ENCODE data around the gene MPP2.

The MPP2 gene

GRCh38 chr17:43890240-43890639 is 17.1 kb downstream of the MPP2 start:
- no peak for TF ChIP-seq ZFX (IDR thresholded peaks at IDR 0.05; ENCODE audit: borderline replicate concordance)
- TF ChIP-seq, protein P1, sequence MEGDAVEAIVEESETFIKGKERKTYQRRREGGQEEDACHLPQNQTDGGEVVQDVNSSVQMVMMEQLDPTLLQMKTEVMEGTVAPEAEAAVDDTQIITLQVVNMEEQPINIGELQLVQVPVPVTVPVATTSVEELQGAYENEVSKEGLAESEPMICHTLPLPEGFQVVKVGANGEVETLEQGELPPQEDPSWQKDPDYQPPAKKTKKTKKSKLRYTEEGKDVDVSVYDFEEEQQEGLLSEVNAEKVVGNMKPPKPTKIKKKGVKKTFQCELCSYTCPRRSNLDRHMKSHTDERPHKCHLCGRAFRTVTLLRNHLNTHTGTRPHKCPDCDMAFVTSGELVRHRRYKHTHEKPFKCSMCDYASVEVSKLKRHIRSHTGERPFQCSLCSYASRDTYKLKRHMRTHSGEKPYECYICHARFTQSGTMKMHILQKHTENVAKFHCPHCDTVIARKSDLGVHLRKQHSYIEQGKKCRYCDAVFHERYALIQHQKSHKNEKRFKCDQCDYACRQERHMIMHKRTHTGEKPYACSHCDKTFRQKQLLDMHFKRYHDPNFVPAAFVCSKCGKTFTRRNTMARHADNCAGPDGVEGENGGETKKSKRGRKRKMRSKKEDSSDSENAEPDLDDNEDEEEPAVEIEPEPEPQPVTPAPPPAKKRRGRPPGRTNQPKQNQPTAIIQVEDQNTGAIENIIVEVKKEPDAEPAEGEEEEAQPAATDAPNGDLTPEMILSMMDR (IDR thresholded peaks at IDR 0.05), result no peak
- H3K27ac ChIP-seq, result no peak overlapping the region

GRCh38 chr17:43888548-43888947 is 18.8 kb downstream of the MPP2 start:
- TF ChIP-seq ZFX (IDR thresholded peaks at IDR 0.05; ENCODE audit: borderline replicate concordance), result no peak
- TF ChIP-seq, protein P1 (IDR thresholded peaks at IDR 0.05), result no peak
- no peak overlapping the region for H3K27ac ChIP-seq

GRCh38 chr17:43882761-43883415 is 24.4 kb downstream of the MPP2 start:
- H3K27ac ChIP-seq, result no peak overlapping the region
- no peak for TF ChIP-seq ZFX (IDR thresholded peaks at IDR 0.05; ENCODE audit: borderline replicate concordance)
- TF ChIP-seq, protein P1 (IDR thresholded peaks at IDR 0.05), result no peak

DNA sequence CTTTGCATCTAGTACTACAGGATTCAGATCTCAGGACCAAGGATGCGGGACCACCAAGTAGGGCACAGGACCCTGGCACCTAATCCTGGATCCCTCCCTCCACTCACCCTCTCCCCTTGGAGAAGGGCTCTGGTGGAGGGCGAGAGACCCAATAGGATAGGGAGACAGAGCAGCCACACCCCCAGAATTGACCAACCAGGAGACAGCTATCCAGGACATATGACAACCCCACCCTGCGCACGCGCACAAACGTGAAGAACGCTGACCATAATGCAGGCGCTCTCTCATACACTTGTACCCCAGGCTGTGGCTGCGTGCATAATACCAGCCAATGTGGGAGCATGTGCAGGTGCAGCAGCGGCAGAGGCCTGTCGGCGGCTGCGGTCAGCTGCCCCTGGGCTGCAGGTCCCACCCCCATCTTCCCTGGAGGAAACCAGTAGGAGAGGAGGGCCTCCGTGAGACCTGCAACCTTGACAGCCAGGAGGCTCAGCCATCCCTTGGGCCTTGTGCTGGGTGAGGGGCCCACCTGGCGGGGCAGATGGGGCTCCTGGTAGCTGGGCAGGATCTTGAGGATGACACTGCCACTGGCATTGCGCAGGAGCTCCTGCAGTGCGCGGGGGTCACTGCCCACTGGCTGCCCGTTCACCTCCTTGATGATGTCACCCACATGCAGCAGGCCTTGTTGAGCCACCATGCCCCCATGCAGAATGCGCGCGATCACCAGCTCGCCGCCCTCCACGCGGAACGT is 25.4 kb downstream of the MPP2 start:
- no peak overlapping the region for H3K27ac ChIP-seq
- TF ChIP-seq, protein P1 (IDR thresholded peaks at IDR 0.05), result no peak
- no peak for TF ChIP-seq ZFX (IDR thresholded peaks at IDR 0.05; ENCODE audit: borderline replicate concordance)

DNA sequence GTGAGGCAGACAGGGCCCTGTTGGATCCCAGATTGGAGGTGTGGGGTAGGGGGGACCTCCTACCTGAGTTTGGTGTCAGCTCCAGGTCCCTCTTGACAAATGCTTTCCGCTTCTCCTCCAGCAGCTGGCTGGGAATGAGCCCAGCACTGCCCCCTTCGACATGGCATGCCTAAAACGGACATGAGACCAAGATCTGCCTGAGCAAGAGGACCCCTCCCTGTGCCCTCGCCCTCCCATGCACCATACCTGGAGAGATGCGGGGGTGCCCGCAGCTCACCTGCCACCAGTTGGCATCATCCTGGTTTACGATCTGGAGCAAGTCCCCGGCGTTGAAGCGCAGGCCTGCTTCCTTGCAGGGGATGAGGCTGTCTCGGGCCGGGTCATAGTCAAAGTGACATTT is 26.2 kb downstream of the MPP2 start:
- no peak for TF ChIP-seq ZFX (IDR thresholded peaks at IDR 0.05; ENCODE audit: borderline replicate concordance)
- TF ChIP-seq, protein P1 (IDR thresholded peaks at IDR 0.05), result no peak
- no peak overlapping the region for H3K27ac ChIP-seq

GRCh38 chr17:43880420-43880991 is 26.8 kb downstream of the MPP2 start:
- H3K27ac ChIP-seq, result no peak overlapping the region
- TF ChIP-seq ZFX (IDR thresholded peaks at IDR 0.05; ENCODE audit: borderline replicate concordance), result no peak
- TF ChIP-seq, protein P1 (IDR thresholded peaks at IDR 0.05), result peak; percentile 85

Measured in 22Rv1 (cell line).